HEK293T (cell line): Measurements from ENCODE around the gene INSYN2A.

Experiments used
- CTCF ChIA-PET: fragments of 350-600 bp; formaldehyde crosslinking; extraction: SDS; loops from one replicate; lab custom pipeline; 2021; ENCODE audit warnings: antibody characterized with exemption, inconsistent platforms; lab: Yijun Ruan, JAX
- POLR2A ChIA-PET: fragments of 350-600 bp; formaldehyde crosslinking; extraction: SDS; loops from one replicate; lab custom pipeline; 2020; ENCODE audit warnings: antibody characterized with exemption, inconsistent platforms; lab: Yijun Ruan, JAX
- DNase-seq: peaks from one replicate; pipeline ENCODE4 v3.0.0; 2012; ENCODE audit warnings: mixed read lengths; ENCODE audit errors: extremely low spot score
- ARNT ChIP-seq: fragments of 450-650 bp; IDR thresholded peaks from 2 replicates; pipeline ENCODE4 v1.6.1; 2017; ENCODE audit warnings: mild to moderate bottlenecking
- BHLHE40 ChIP-seq: fragments of 450-650 bp; IDR thresholded peaks from 2 replicates; pipeline ENCODE4 v1.6.1; 2016; ENCODE audit warnings: mild to moderate bottlenecking, moderate library complexity, borderline replicate concordance
- CTBP1 ChIP-seq: fragments of 450-650 bp; IDR thresholded peaks from 2 replicates; pipeline ENCODE4 v1.6.1; 2016; ENCODE audit warnings: borderline replicate concordance
- ELF4 ChIP-seq: fragments of 450-650 bp; IDR thresholded peaks from 2 replicates; pipeline ENCODE4 v1.6.1; 2017; ENCODE audit warnings: antibody characterized with exemption
- FOXA1 ChIP-seq: fragments of 450-650 bp; IDR thresholded peaks from 2 replicates; pipeline ENCODE4 v1.6.1; 2016; ENCODE audit warnings: mild to moderate bottlenecking
- FOXK2 ChIP-seq: fragments of 450-650 bp; IDR thresholded peaks from 2 replicates; pipeline ENCODE4 v1.6.1; 2016; ENCODE audit warnings: mild to moderate bottlenecking
- FOXM1 ChIP-seq: fragments of 450-650 bp; IDR thresholded peaks from 2 replicates; pipeline ENCODE4 v1.6.1; 2017; ENCODE audit warnings: mild to moderate bottlenecking, borderline replicate concordance
- HDGF ChIP-seq: fragments of 450-650 bp; IDR thresholded peaks from 2 replicates; pipeline ENCODE4 v1.6.1; 2017; ENCODE audit warnings: antibody characterized with exemption, borderline replicate concordance
- L3MBTL2 ChIP-seq: fragments of 450-650 bp; conservative IDR thresholded peaks from 2 replicates; pipeline ENCODE4 v1.6.1; 2016; ENCODE audit warnings: mild to moderate bottlenecking
- LEF1 ChIP-seq: fragments of 450-650 bp; IDR thresholded peaks from 2 replicates; pipeline ENCODE4 v1.6.1; 2017; ENCODE audit warnings: mild to moderate bottlenecking, borderline replicate concordance
- NFRKB ChIP-seq: fragments of 450-650 bp; IDR thresholded peaks from 2 replicates; pipeline ENCODE4 v1.6.1; 2016; ENCODE audit warnings: mild to moderate bottlenecking, moderate library complexity
- SP1 ChIP-seq: fragments of 450-650 bp; IDR thresholded peaks from 2 replicates; pipeline ENCODE4 v1.6.1; 2017
- SUZ12 ChIP-seq: fragments of 450-650 bp; IDR thresholded peaks from 2 replicates; pipeline ENCODE4 v1.6.1; 2016; ENCODE audit warnings: mild to moderate bottlenecking
- TARDBP ChIP-seq: fragments of 450-650 bp; IDR thresholded peaks from 2 replicates; pipeline ENCODE4 v1.6.1; 2016
- ZNF384 ChIP-seq: fragments of 450-650 bp; IDR thresholded peaks from 2 replicates; pipeline ENCODE4 v1.6.1; 2016
- TF ChIP-seq, protein P1 (sequence below): fragments of 450-650 bp; IDR thresholded peaks from 2 replicates; pipeline ENCODE4 v1.6.1; 2016

The INSYN2A gene

DNA sequence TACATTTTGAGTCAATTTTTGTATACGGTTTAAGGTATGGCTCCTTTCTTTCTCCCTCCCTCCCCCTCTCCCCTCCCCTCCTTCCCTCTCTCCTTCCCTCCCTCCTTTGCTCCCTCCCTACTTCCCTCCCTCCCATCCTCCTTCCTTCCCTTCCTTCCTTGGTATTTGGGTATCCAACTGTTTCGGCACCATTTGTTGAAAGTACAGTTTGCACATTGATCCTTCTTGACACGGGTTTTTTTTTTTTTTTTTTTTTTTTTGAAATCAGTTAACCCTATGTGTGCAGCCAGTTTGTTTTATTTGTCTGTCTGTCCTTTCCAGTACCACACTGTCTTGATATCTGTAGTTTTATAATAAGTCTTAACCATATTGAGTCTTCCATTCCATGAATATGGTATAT, 39.9 kb upstream of the INSYN2A start:
- ChIA-PET CTCF (no interaction called here), POLR2A (no interaction called here)
- no peak for TF ChIP-seq LEF1
- no peak for TF ChIP-seq FOXA1
- no peak for TF ChIP-seq FOXM1
- TF ChIP-seq HDGF, result no peak
- no peak for TF ChIP-seq BHLHE40
- no peak for TF ChIP-seq ZNF384
- TF ChIP-seq TARDBP, result no peak
- DNase-seq, result no peak

DNA sequence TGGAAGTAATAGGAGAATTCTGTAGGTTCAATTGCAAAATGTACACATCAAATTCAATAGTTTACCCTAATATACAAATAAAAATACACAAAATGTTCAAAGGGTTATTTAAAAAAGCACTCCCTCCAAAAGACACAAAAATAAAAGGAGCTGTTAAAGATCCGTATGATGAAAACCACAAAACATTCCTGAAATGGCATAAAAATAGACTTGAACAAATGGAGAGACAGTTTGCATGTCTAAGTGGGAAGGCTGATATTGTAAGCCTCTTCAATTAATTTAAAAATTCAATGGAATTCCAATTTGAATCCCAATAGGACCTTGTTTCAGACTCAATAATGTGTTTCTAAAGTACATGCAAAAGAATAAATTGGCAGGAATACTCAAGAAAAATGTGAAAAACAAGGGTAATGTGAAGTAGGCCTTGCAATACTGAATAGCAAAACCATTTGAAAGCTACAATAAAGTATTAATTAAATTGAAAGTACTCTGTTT, 38.0 kb upstream of the INSYN2A start:
- DNase-seq, result no peak
- ChIA-PET CTCF (interaction anchor here (0.6 kb wide), 1 partner anchor 9 kb away, joined by 3 read pairs; no protein-coding TSS in a partner anchor), POLR2A (no interaction called here)
- no peak for TF ChIP-seq FOXK2
- no peak for TF ChIP-seq SP1
- TF ChIP-seq TARDBP, result no peak
- no peak for TF ChIP-seq HDGF
- TF ChIP-seq NFRKB, result no peak
- TF ChIP-seq ARNT, result no peak
- TF ChIP-seq FOXA1, result no peak
- no peak for TF ChIP-seq L3MBTL2
- TF ChIP-seq, protein P1, sequence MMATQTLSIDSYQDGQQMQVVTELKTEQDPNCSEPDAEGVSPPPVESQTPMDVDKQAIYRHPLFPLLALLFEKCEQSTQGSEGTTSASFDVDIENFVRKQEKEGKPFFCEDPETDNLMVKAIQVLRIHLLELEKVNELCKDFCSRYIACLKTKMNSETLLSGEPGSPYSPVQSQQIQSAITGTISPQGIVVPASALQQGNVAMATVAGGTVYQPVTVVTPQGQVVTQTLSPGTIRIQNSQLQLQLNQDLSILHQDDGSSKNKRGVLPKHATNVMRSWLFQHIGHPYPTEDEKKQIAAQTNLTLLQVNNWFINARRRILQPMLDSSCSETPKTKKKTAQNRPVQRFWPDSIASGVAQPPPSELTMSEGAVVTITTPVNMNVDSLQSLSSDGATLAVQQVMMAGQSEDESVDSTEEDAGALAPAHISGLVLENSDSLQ, result no peak
- no peak for TF ChIP-seq ELF4
- no peak for TF ChIP-seq SUZ12
- TF ChIP-seq FOXM1, result no peak
- TF ChIP-seq LEF1, result no peak
- no peak for TF ChIP-seq BHLHE40

DNA sequence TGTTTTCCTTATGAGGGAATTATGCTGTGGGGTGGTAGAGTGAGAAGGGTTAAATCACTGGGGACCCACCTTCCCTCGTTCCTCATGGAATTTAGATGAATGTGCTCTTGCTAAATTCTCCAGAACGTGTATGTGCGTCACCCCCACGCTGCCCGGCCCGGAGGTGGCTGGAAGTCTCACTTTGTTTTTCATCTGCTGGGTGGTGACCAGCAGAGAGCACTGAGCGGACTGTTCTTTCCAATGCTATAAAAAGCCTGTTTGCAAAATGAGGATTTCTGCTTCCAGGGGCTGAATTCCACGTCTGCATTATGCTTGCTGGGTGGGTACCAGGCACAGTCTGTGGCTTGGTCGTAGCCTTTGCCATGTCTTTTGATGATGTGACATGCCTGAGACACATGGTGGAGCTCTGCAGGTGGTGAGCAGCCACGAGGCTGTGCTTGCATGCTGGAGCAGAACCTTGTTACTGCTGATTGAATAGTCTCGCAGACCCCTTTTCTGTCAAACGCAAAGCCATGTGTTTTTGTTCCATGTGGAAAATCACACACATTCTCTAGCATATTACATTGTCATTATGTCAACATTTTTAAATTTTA, 31.9 kb upstream of the INSYN2A start:
- no peak for DNase-seq
- ChIA-PET POLR2A (no interaction called here), CTCF (interaction anchor here (1.2 kb wide), 1 partner anchor 15 kb away, joined by 3 read pairs; no protein-coding TSS in a partner anchor)
- no peak for TF ChIP-seq ARNT
- TF ChIP-seq CTBP1, result no peak
- no peak for TF ChIP-seq ELF4
- no peak for TF ChIP-seq TARDBP
- TF ChIP-seq ZNF384, result no peak
- TF ChIP-seq, protein P1, result no peak
- no peak for TF ChIP-seq L3MBTL2
- no peak for TF ChIP-seq FOXM1
- TF ChIP-seq FOXA1, result no peak
- TF ChIP-seq SP1, result no peak
- no peak for TF ChIP-seq LEF1
- TF ChIP-seq HDGF, result no peak
- TF ChIP-seq BHLHE40, result no peak
- no peak for TF ChIP-seq NFRKB
- TF ChIP-seq FOXK2, result no peak
- no peak for TF ChIP-seq SUZ12

DNA sequence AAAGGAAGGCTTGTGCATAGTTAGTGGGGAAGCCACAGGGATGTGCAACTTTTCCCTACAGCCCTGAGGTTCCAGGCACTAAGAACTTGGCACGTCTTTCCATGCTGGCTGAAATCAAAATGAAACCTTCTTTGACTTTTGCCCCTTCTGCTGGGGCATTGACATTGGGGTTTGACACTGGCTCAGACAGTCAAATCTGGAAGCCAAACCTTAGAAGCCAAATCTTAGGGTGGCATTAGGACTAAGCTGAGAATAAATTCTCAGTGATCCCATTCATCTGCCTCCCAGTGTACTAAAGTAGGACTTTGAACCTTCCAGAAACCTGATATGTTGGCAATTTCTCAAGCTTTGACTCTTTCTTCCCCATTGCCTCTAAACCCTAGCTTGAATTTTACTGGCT, 31.3 kb upstream of the INSYN2A start:
- DNase-seq, result no peak
- no peak for TF ChIP-seq HDGF
- TF ChIP-seq CTBP1, result no peak
- TF ChIP-seq FOXK2, result no peak
- TF ChIP-seq FOXA1, result no peak
- TF ChIP-seq L3MBTL2, result no peak
- no peak for TF ChIP-seq LEF1
- TF ChIP-seq ZNF384, result no peak
- POLR2A ChIA-PET, result no interaction called here
- CTCF ChIA-PET, result interaction anchor here (0.6 to 1.2 kb wide), 2 partner anchors 12 to 15 kb away, joined by 3 read pairs; no protein-coding TSS in a partner anchor

DNA sequence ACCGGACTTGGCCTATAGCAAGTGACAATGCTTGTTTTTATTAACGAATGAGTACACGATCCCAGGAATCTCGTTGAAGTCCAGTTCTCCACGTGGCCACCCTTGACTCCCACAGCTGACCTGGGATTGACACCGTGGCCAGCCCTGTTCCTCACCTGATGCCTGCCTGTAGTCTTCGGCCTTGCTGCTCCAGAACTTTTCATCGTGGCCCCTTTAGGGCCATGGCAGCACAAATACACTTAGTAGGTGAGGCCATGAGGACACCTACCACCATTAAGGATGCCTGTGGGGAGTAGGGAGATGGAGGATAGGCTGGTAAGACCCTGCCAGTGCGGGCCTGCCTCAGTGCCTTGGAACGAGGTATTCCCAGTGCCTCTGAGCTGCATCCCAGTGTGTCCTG, 30.6 kb upstream of the INSYN2A start:
- ChIA-PET POLR2A (no interaction called here), CTCF (interaction anchor here (0.6 kb wide), 1 partner anchor 13 kb away, joined by 3 read pairs; no protein-coding TSS in a partner anchor)
- no peak for TF ChIP-seq TARDBP
- DNase-seq, result no peak

DNA sequence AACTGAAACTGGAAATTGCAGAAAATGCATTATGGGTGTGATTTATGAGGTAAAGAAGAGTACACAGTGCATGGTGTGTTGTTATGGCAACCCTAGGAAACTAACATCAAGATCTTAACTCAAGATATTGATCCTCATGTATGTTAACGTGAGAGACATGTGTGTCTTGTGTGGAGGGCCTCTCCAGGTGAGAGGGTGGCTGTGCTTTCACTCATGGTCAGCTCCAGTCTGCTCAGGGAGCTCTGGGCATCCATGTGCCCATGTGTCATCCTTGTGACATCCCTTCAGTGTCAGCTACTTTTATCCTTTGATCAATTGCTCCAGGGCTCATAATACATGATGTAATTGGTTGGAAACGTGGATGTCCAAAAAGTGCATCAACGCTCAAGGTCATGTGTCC, 24.9 kb upstream of the INSYN2A start:
- ChIA-PET POLR2A (no interaction called here), CTCF (no interaction called here)
- DNase-seq, result no peak
- no peak for TF ChIP-seq FOXK2

DNA sequence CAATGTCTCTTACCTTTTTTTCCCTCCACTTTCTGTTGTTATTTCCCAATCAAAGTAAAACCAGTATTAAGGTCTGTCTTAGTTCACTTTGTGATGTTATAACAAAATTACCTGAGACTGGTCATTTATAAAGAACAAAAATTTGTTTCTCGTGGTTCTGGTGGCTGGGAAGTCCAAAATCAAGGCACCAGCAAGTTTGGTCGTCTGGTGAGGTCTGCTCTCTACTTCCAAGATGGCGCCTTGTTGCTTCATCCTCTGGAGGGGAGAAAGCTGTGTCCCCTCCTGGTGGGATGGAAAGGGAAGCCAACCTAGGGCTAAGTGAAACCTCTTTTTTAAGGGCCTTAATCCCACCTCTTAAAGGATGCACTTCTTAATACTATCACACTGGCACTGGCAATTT, 22.3 kb upstream of the INSYN2A start:
- DNase-seq, result no peak
- ChIA-PET POLR2A (no interaction called here), CTCF (no interaction called here)
- no peak for TF ChIP-seq CTBP1
- TF ChIP-seq FOXK2, result no peak
- TF ChIP-seq ARNT, result no peak
- no peak for TF ChIP-seq FOXM1
- TF ChIP-seq FOXA1, result no peak
- no peak for TF ChIP-seq SUZ12
- no peak for TF ChIP-seq HDGF
- TF ChIP-seq LEF1, result no peak
- TF ChIP-seq ZNF384, result no peak
